Vagina (tissue), 2 donors: Measurements from ENCODE around the gene DNAAF5.

Experiments used
- POLR2A ChIP-seq, 2 donors: fragments of 450-650 bp; IDR thresholded peaks; one replicate each; pipeline ENCODE4 v1.6.1; 2017; ENCODE audit warnings: antibody characterized with exemption in 2 of 2, mild to moderate bottlenecking in 2 of 2, moderate library complexity in 2 of 2
- POLR2AphosphoS5 ChIP-seq, 2 donors: sonication (generic); formaldehyde crosslinking; IDR thresholded peaks; one replicate each; pipeline ENCODE4 v1.9.0; 2017; ENCODE audit warnings: antibody characterized with exemption in 2 of 2, mild to moderate bottlenecking in 2 of 2, low read depth in 1 of 2; ENCODE audit not compliant: insufficient read depth in 1 of 2
- TF ChIP-seq, protein P1 (sequence below), 3 experiments: fragments of 450-650 bp in 2 of 3; fragments of 200-600 bp in 1 of 3; sonication (generic) in 1 of 3; IDR thresholded peaks; one replicate each; pipeline ENCODE4 v1.5.1; 2017 to 2019; ENCODE audit warnings: antibody characterized with exemption in 3 of 3, mild to moderate bottlenecking in 2 of 3, moderate library complexity in 2 of 3

DNA sequence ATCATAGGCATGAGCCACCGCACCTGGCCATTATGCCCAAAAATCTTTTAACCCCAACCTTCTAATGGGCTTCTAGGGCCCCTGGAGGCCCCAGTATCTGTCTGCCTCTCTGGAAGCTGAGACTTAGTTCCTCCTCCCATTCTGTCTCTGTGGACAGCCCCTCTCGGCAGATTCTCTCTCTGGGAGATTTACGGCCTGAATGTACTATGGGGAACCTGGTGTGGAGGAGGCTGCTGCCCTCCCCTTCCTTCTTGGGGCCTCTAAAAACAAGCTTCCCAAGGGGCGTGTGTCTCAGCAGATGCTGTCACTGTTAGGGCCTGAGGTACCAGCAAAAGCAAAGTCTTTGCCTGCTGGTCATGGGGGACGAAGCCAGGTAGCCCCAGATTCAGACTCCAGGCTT is 36.4 kb downstream of the DNAAF5 start:
- TF ChIP-seq, protein P1, sequence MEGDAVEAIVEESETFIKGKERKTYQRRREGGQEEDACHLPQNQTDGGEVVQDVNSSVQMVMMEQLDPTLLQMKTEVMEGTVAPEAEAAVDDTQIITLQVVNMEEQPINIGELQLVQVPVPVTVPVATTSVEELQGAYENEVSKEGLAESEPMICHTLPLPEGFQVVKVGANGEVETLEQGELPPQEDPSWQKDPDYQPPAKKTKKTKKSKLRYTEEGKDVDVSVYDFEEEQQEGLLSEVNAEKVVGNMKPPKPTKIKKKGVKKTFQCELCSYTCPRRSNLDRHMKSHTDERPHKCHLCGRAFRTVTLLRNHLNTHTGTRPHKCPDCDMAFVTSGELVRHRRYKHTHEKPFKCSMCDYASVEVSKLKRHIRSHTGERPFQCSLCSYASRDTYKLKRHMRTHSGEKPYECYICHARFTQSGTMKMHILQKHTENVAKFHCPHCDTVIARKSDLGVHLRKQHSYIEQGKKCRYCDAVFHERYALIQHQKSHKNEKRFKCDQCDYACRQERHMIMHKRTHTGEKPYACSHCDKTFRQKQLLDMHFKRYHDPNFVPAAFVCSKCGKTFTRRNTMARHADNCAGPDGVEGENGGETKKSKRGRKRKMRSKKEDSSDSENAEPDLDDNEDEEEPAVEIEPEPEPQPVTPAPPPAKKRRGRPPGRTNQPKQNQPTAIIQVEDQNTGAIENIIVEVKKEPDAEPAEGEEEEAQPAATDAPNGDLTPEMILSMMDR (IDR thresholded peaks at IDR 0.05) = no peak
- TF ChIP-seq POLR2AphosphoS5 (IDR thresholded peaks at IDR 0.05; ENCODE audit: insufficient read depth in 1 of 2, low read depth in 1 of 2) = no peak
- no peak for TF ChIP-seq POLR2A (IDR thresholded peaks at IDR 0.05)
